RWPE2 (cell line): Measurements from ENCODE around the gene GLRX3.

Source experiments
- ATAC-seq: fragments of 200-7000 bp; cut with Tn5 transposase; 3 replicates; pipeline ENCODE4 v1.9.1; 2021; ENCODE audit warnings: low read depth
- DNase-seq: peaks from one replicate; pipeline ENCODE4 v3.0.0-alpha.2; 2020; ENCODE audit warnings: low spot score
- H3K27ac ChIP-seq: fragments of 450-650 bp; 2 replicates; pipeline ENCODE4 v1.5.1; 2017; ENCODE audit warnings: mild to moderate bottlenecking; ENCODE audit not compliant: poor library complexity, severe bottlenecking
- H3K27me3 ChIP-seq: fragments of 250-450 bp; sonication (Bioruptor Pico); 2 replicates; pipeline ENCODE4 v1.5.1; 2021; ENCODE audit warnings: mild to moderate bottlenecking, moderate library complexity; ENCODE audit not compliant: insufficient read depth, poor library complexity, severe bottlenecking
- H3K36me3 ChIP-seq: fragments of 250-450 bp; sonication (Bioruptor Pico); 2 replicates; pipeline ENCODE4 v1.5.1; 2020; ENCODE audit warnings: low read depth, mild to moderate bottlenecking, moderate library complexity
- H3K4me1 ChIP-seq: fragments of 250-450 bp; sonication (Bioruptor Pico); 2 replicates; pipeline ENCODE4 v1.5.1; 2021; ENCODE audit warnings: mild to moderate bottlenecking, moderate library complexity; ENCODE audit not compliant: insufficient read depth, poor library complexity, severe bottlenecking
- H3K4me3 ChIP-seq: fragments of 250-450 bp; sonication (Bioruptor Pico); 2 replicates; pipeline ENCODE4 v1.5.1; 2021; ENCODE audit warnings: mild to moderate bottlenecking, moderate library complexity; ENCODE audit not compliant: severe bottlenecking
- H3K9me3 ChIP-seq: fragments of 250-450 bp; sonication (Bioruptor Pico); 2 replicates; pipeline ENCODE4 v1.5.1; 2021; ENCODE audit warnings: mild to moderate bottlenecking, moderate library complexity; ENCODE audit not compliant: severe bottlenecking
- TF ChIP-seq, protein P1 (sequence below): fragments of 450-650 bp; IDR thresholded peaks from one replicate; pipeline ENCODE4 v1.5.1; 2017; ENCODE audit warnings: mild to moderate bottlenecking, moderate library complexity; ENCODE audit not compliant: poor library complexity, severe bottlenecking

Gene GLRX3

DNA sequence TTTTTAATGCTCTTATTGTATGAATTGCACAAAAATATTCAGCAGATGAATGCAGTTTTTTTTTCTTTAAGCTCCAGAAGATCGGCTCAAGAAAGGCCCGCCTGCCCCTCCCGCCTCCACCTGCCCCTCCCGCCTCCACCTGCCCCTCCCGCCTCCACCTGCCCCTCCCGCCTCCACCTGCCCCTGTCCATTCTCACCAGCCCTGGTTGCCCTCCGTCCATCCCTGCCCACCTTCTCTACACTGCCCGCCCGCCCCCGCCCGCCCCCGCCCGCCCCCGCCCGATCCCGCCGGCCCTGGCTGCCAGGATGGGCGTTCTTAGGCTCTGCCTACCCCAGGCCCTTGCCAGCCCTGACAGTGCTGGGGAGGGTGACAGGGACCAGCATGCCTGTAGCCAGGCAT lies 67.4 kb downstream of the GLRX3 start:
- TF ChIP-seq, protein P1, sequence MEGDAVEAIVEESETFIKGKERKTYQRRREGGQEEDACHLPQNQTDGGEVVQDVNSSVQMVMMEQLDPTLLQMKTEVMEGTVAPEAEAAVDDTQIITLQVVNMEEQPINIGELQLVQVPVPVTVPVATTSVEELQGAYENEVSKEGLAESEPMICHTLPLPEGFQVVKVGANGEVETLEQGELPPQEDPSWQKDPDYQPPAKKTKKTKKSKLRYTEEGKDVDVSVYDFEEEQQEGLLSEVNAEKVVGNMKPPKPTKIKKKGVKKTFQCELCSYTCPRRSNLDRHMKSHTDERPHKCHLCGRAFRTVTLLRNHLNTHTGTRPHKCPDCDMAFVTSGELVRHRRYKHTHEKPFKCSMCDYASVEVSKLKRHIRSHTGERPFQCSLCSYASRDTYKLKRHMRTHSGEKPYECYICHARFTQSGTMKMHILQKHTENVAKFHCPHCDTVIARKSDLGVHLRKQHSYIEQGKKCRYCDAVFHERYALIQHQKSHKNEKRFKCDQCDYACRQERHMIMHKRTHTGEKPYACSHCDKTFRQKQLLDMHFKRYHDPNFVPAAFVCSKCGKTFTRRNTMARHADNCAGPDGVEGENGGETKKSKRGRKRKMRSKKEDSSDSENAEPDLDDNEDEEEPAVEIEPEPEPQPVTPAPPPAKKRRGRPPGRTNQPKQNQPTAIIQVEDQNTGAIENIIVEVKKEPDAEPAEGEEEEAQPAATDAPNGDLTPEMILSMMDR: no peak
- ATAC-seq (no peak), DNase-seq (no peak)

DNA sequence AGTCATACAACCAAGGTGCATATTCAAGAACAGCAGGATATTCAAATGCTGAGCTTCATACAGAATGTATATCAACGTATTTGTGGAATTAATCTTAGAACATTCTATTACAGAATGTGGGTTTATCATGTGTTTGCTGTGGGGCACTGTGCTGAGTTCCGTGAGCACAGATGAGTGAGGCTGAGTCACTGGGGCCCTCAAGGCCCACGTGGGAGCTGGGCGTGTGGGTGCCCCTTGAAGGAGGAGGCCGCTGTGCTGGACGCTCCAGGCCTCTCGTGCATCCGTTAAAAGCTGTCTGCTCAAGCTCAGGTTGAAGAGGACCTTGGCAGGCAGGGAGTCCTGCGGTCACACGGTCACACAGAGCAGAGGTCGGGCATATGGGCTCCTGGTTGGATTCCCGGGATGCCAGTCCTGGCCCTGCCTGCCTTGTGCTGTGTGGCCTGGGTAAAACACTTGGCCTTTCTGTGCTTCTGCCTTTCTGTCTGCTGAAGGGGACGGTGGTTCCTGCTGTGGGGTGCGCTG lies 70.1 kb downstream of the GLRX3 start:
- ATAC-seq (no peak), DNase-seq (no peak)
- no peaks in the 10 kb centered on the region for H3K27me3 ChIP-seq
- H3K4me1 ChIP-seq: no peaks in the 10 kb centered on the region
- H3K4me3 ChIP-seq: no peak overlapping the region
- no peak overlapping the region for H3K27ac ChIP-seq
- H3K36me3 ChIP-seq: no peaks in the 10 kb centered on the region
- TF ChIP-seq, protein P1: no peak
- H3K9me3 ChIP-seq: no peaks in the 10 kb centered on the region

More for the DNA sequence above, 67.4 kb downstream of the GLRX3 start:
- H3K27me3 ChIP-seq: no peaks in the 10 kb centered on the region
- H3K4me1 ChIP-seq: no peaks in the 10 kb centered on the region
- H3K36me3 ChIP-seq: no peaks in the 10 kb centered on the region
- H3K4me3 ChIP-seq: no peak overlapping the region
- H3K9me3 ChIP-seq: no peaks in the 10 kb centered on the region
- no peak overlapping the region for H3K27ac ChIP-seq

DNA sequence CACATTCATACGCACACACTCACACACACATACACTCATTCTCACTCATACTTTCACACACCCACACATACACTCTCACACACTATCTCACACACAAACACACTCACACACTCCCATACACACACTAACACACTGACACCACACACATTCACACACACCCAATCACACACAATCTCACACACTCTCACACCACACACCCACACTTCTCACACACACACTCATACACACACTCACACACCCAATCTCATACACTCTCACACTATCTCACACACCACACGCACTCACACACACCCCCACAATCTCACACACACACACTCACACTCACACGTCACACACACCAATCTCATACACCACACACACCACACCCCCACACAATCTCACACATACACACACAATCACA lies 71.0 kb downstream of the GLRX3 start:
- no peak overlapping the region for H3K27ac ChIP-seq
- no peak for DNase-seq
- H3K27me3 ChIP-seq: no peaks in the 10 kb centered on the region
- H3K4me1 ChIP-seq: no peaks in the 10 kb centered on the region
- ATAC-seq: no peak
- H3K9me3 ChIP-seq: no peaks in the 10 kb centered on the region
- H3K36me3 ChIP-seq: no peaks in the 10 kb centered on the region
- no peak overlapping the region for H3K4me3 ChIP-seq
- TF ChIP-seq, protein P1: no peak

DNA sequence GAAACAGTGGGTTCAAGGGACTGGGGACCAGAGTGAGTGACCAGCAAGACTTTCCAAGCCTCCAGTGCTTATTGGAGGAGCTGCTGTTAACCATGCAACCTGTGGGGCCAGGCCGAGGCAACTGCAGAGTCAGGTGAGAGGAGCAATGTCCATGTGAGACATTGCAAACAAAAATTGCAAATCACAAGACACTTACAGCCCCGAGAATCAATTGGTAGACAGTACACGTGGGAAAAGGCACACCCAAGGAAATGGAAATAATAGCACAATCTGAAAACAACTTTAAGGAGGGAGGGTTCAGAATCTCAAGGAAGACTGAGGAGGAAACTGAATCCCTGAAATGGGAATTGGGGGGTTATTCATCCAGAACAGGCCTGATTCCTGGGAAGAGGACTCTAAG lies 72.6 kb downstream of the GLRX3 start:
- Histone ChIP-seq H3K4me1 (no peaks in the 10 kb centered on the region), H3K9me3 (no peaks in the 10 kb centered on the region)
- ATAC-seq: no peak

DNA sequence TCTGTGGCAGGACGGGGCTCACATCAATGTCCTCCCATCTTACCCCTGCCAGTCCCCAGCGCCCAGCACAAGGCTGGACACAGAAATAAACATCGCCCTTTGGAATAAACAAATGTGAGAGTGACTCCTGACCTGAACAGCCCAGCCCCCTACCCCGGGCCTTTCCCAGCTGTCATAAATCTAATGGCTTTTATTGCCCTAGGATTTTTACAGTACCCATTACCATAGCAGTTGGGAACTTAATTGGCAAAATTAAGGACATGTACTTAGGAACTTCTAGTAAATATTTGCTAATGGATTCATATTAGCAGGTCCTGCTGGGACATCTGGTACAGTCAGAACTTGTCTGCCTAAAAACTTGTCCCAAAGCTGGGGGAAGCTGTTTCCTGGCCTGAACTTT lies 76.6 kb downstream of the GLRX3 start:
- Histone ChIP-seq H3K27me3 (no peaks in the 10 kb centered on the region), H3K27ac (no peak overlapping the region)
- no peak for ATAC-seq

More for the DNA sequence above, 72.6 kb downstream of the GLRX3 start:
- TF ChIP-seq, protein P1: no peak
- Histone ChIP-seq H3K36me3 (no peaks in the 10 kb centered on the region), H3K27ac (no peak overlapping the region), H3K27me3 (no peaks in the 10 kb centered on the region), H3K4me3 (no peak overlapping the region)
- DNase-seq: no peak

More for the DNA sequence above, 76.6 kb downstream of the GLRX3 start:
- Histone ChIP-seq H3K4me3 (no peak overlapping the region), H3K4me1 (no peaks in the 10 kb centered on the region), H3K36me3 (no peaks in the 10 kb centered on the region), H3K9me3 (no peaks in the 10 kb centered on the region)
- TF ChIP-seq, protein P1: no peak
- DNase-seq: no peak
